HepG2 (cell line): ENCODE results near the gene ACP5. TPM values are rescaled to one million over a fixed set of nuclear protein-coding genes. Genes with fewer than 3 reads are reported as not detected.
A peak's percentile ranks its signal among the peaks of the same experiment; 100 is the strongest.

Experiments
- CHCHD3 ChIP-seq: sonication (generic); formaldehyde crosslinking; IDR thresholded peaks from 2 replicates; pipeline ENCODE4 v1.8.0; 2022; ENCODE audit warnings: mild to moderate bottlenecking, missing genetic modification reagents, moderate library complexity
- DMAP1 ChIP-seq: IDR thresholded peaks from 2 replicates; pipeline ENCODE4 v1.6.1; 2016
- EP300 ChIP-seq, 3 experiments: sonication (generic) in 1 of 3; formaldehyde crosslinking in 1 of 3; IDR thresholded peaks; 2 replicates each; pipeline versions ENCODE4 v1.5.1 to v1.6.1; 2011 to 2020; ENCODE audit warnings: low read depth in 2 of 3, low read length in 2 of 3, borderline replicate concordance in 1 of 3, improper control_type of control experiment in 1 of 3, mild to moderate bottlenecking in 1 of 3, missing genetic modification reagents in 1 of 3, moderate library complexity in 1 of 3
- ESRRA ChIP-seq: sonication (generic); formaldehyde crosslinking; IDR thresholded peaks from 2 replicates; pipeline ENCODE4 v1.5.1; 2020; ENCODE audit warnings: mild to moderate bottlenecking, low read depth, missing genetic modification reagents
- HMG20B ChIP-seq: conservative IDR thresholded peaks from 2 replicates; pipeline ENCODE4 v1.6.1; 2016; ENCODE audit warnings: missing genetic modification reagents, missing compliant biosample characterization
- HNRNPLL ChIP-seq: fragments of 200-400 bp; formaldehyde crosslinking; IDR thresholded peaks from 2 replicates; pipeline ENCODE4 v1.6.1; 2017; ENCODE audit warnings: mild to moderate bottlenecking, low read depth, low read length; ENCODE audit not compliant: poor library complexity, severe bottlenecking
- MXD4 ChIP-seq: IDR thresholded peaks from 2 replicates; pipeline ENCODE4 v1.6.1; 2016; ENCODE audit warnings: mild to moderate bottlenecking, missing biosample characterization, missing genetic modification reagents
- NAIF1 ChIP-seq: sonication (generic); formaldehyde crosslinking; IDR thresholded peaks from 2 replicates; pipeline ENCODE4 v1.5.0; 2020; ENCODE audit warnings: mild to moderate bottlenecking, missing genetic modification reagents, borderline replicate concordance
- TCF7 ChIP-seq: sonication (generic); IDR thresholded peaks from 2 replicates; pipeline ENCODE4 v1.6.1; 2016; ENCODE audit warnings: antibody characterized with exemption, low read depth
- TERF1 ChIP-seq: sonication (generic); formaldehyde crosslinking; IDR thresholded peaks from 2 replicates; pipeline ENCODE4 v1.8.0; 2022; ENCODE audit warnings: mild to moderate bottlenecking, missing genetic modification reagents, moderate library complexity
- YEATS4 ChIP-seq: sonication (generic); formaldehyde crosslinking; IDR thresholded peaks from 2 replicates; pipeline ENCODE4 v1.4.0; 2020; ENCODE audit warnings: missing genetic modification reagents, borderline replicate concordance
- ZBTB33 ChIP-seq: sonication (generic); formaldehyde crosslinking; IDR thresholded peaks from 2 replicates; pipeline ENCODE4 v1.4.0; 2020; ENCODE audit warnings: missing genetic modification reagents
- ZBTB38 ChIP-seq: sonication (generic); formaldehyde crosslinking; IDR thresholded peaks from 2 replicates; pipeline ENCODE4 v1.5.1; 2020; ENCODE audit warnings: mild to moderate bottlenecking, missing genetic modification reagents
- ZFX ChIP-seq: sonication (generic); formaldehyde crosslinking; IDR thresholded peaks from 2 replicates; pipeline ENCODE4 v1.4.0; 2020; ENCODE audit warnings: mild to moderate bottlenecking, low read depth, missing genetic modification reagents, moderate library complexity
- ZNF292 ChIP-seq: sonication (generic); formaldehyde crosslinking; IDR thresholded peaks from 2 replicates; pipeline ENCODE4 v1.8.1; 2022; ENCODE audit warnings: mild to moderate bottlenecking, low read depth, missing genetic modification reagents, borderline replicate concordance
- polyA plus RNA-seq, 8 experiments: library from polyadenylated mRNA; depleted of rRNA in 3 of 8; stranded (reverse) in 7 of 8; unstranded in 1 of 8; fragments of >200 nt; fragmentation: Illumina TruSeq in 4 of 8; extraction: Trizol in 4 of 8; gene quantifications; 2 replicates each; pipeline versions ENCODE4 v1.2.1 to v1.2.3, GENCODE V29; 2011 to 2016; ENCODE audit warnings: low read depth in 4 of 8, missing spikeins in 1 of 8, mixed read lengths in 1 of 8; ENCODE audit not compliant: insufficient read depth in 1 of 8
- total RNA-seq, 5 experiments: library from RNA; depleted of rRNA; stranded (reverse); fragments of >200 nt; fragmentation: Illumina TruSeq; extraction: Trizol; gene quantifications; 2 replicates each; pipeline ENCODE4 v1.2.3, GENCODE V29; 2016; ENCODE audit warnings: low read depth in 1 of 5
- TF ChIP-seq, protein P1 (sequence below): sonication (generic); formaldehyde crosslinking; IDR thresholded peaks from 2 replicates; pipeline ENCODE4 v1.5.1; 2020; ENCODE audit warnings: missing genetic modification reagents, mild to moderate bottlenecking, borderline replicate concordance
- TF ChIP-seq, protein P2 (sequence below): sonication (generic); formaldehyde crosslinking; IDR thresholded peaks from 2 replicates; pipeline ENCODE4 v1.4.0; 2020; ENCODE audit warnings: missing genetic modification reagents
- TF ChIP-seq, protein P3 (sequence below), 2 experiments: sonication (generic) in 1 of 2; formaldehyde crosslinking in 1 of 2; IDR thresholded peaks; 2 replicates each; pipeline versions ENCODE4 v1.5.1 to v1.6.1; 2011 to 2020; ENCODE audit warnings: borderline replicate concordance in 1 of 2, low read depth in 1 of 2, low read length in 1 of 2, mild to moderate bottlenecking in 1 of 2, missing genetic modification reagents in 1 of 2, moderate library complexity in 1 of 2

ACP5 gene
- total and polyA plus RNA-seq, 2 of the 13 experiments (the other 11 are each of a cell fraction or from before 2014, with no cell fraction given) = 1.3 to 6.7 TPM

- TF ChIP-seq, protein P1, sequence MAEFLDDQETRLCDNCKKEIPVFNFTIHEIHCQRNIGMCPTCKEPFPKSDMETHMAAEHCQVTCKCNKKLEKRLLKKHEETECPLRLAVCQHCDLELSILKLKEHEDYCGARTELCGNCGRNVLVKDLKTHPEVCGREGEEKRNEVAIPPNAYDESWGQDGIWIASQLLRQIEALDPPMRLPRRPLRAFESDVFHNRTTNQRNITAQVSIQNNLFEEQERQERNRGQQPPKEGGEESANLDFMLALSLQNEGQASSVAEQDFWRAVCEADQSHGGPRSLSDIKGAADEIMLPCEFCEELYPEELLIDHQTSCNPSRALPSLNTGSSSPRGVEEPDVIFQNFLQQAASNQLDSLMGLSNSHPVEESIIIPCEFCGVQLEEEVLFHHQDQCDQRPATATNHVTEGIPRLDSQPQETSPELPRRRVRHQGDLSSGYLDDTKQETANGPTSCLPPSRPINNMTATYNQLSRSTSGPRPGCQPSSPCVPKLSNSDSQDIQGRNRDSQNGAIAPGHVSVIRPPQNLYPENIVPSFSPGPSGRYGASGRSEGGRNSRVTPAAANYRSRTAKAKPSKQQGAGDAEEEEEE (CRISPR knock-in tag) = no peak
- TF ChIP-seq MXD4 (CRISPR knock-in tag) = peak; percentile 44; the same call in 1 of the 2 replicates
- 0 out of 4 replicates have a peak, but pooled peaks of 1 of the 2 experiments have one; percentile 24 for TF ChIP-seq EP300 (IDR thresholded peaks at IDR 0.05; ENCODE audit: low read depth in 2 of 2, low read length in 2 of 2)
- no peak for TF ChIP-seq EP300 (CRISPR knock-in tag; IDR thresholded peaks at IDR 0.05; ENCODE audit: borderline replicate concordance)
- no peak for TF ChIP-seq HMG20B (CRISPR knock-in tag)
- no peak for TF ChIP-seq HNRNPLL
- no peak for TF ChIP-seq TERF1 (CRISPR knock-in tag)
- TF ChIP-seq TCF7 = no peak
- TF ChIP-seq ESRRA = no peak
- no peak for TF ChIP-seq ZBTB33 (CRISPR knock-in tag)
- TF ChIP-seq ZFX (CRISPR knock-in tag) = no peak
- no peak for TF ChIP-seq CHCHD3
- TF ChIP-seq, protein P2, sequence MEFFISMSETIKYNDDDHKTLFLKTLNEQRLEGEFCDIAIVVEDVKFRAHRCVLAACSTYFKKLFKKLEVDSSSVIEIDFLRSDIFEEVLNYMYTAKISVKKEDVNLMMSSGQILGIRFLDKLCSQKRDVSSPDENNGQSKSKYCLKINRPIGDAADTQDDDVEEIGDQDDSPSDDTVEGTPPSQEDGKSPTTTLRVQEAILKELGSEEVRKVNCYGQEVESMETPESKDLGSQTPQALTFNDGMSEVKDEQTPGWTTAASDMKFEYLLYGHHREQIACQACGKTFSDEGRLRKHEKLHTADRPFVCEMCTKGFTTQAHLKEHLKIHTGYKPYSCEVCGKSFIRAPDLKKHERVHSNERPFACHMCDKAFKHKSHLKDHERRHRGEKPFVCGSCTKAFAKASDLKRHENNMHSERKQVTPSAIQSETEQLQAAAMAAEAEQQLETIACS = no peak
- no peak for TF ChIP-seq ZNF292 (CRISPR knock-in tag)
- no peak for TF ChIP-seq NAIF1 (CRISPR knock-in tag)
- peak; percentile 49; the same call in 1 of the 2 replicates for TF ChIP-seq YEATS4 (CRISPR knock-in tag)
- TF ChIP-seq, protein P3, sequence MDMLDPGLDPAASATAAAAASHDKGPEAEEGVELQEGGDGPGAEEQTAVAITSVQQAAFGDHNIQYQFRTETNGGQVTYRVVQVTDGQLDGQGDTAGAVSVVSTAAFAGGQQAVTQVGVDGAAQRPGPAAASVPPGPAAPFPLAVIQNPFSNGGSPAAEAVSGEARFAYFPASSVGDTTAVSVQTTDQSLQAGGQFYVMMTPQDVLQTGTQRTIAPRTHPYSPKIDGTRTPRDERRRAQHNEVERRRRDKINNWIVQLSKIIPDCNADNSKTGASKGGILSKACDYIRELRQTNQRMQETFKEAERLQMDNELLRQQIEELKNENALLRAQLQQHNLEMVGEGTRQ (IDR thresholded peaks at IDR 0.05; ENCODE audit: low read depth, low read length) = no peak
- TF ChIP-seq, protein P3 (CRISPR knock-in tag; IDR thresholded peaks at IDR 0.05; ENCODE audit: borderline replicate concordance) = peak; percentile 37; the same call in 1 of the 2 replicates
- TF ChIP-seq ZBTB38 = no peak
- TF ChIP-seq DMAP1 (CRISPR knock-in tag) = no peak
Observed at GRCh38 chr19:11535792-11536595, 41.5 kb downstream of the ACP5 start (continued).
